Stimulated activated CD4-positive, alpha-beta T cell treated with anti-CD3 and anti-CD28 coated beads, TNF-alpha, amount 100 ng/mL, for 1 hour (primary cell): Measurements from ENCODE around the gene MFSD1.

Source experiments
- DNase-seq, 3 donors: peaks; one replicate each; pipeline ENCODE4 v3.0.0-alpha.2; 2020; ENCODE audit warnings: low read depth in 3 of 3, low spot score in 1 of 3

Gene MFSD1

DNA sequence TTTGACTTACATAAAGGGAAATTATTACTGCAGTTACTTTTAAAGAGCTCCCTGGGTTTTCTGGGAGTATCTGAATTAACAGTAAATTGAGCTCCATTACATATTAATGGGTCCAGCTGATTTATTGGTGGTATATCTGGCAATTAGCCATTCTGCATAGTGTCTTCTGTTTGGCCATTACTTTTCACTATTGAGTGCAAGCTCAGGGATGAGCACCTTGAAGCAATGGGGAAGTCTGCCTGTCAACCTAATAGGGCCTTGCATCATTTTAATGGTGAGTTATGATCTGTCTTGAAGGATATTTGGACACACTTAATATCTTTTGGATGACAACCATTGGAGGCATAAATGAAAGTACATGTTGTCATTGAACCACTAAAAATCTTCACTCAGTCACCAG is 73.8 kb downstream of the MFSD1 start:
- DNase-seq = no peak
